ACHN (cell line): ENCODE data around the gene DDX10.
"Not testable (repeated sequence)": the region's sequence is repeated elsewhere in the genome, so short reads cannot be mapped to it uniquely, and the experiment has no call there.

Experiments used
- DNase-seq: peaks from one replicate; pipeline ENCODE4 v3.0.0-alpha.2; 2015
- in situ Hi-C: cut with HindIII; loops from 2 replicates; pipeline ENCODE4 v1.10.0; 2017; ENCODE audit warnings: low sequenced_read_pairs, low pct_ligation_motif_present, low pct_unique_long_range_greater_than_20kb

Gene DDX10

DNA sequence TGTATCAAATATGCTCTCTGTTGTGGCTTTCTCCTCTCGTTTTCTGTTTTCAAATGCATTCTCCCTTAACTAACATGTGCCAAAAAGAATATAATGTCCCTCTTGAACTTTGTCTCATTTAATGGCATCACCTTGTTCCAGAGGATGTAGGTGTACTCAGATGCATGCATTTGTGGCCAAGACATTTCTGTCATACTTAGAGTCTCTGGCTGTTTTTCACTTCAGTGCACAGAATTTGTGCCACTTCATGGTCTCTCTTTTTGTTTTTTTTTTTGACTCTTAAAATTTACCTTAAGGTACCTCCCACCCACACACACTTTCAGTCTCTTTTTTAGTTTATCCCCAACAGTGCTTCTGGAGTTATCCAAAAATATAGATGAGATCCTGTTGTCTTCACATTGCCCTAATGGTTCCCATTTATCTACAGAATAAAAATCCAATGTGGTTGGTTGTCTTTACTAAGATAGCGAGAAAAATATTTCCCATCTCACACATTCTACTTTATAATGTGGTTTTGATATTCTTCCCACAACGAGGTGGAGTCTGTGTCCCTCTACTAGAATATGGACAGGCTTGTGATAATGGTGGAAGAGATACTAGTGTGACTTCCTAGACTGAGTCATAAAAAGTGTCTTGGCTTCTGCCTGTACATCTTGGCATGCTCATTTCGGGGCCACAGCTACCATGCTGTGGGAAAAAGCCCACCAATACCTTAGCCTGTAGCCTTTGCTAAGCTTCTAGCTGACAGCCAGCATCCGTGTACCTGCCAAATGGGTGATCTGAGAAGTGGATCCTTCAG is 125.8 kb downstream of the DDX10 start:
- DNase-seq = no peak

DNA sequence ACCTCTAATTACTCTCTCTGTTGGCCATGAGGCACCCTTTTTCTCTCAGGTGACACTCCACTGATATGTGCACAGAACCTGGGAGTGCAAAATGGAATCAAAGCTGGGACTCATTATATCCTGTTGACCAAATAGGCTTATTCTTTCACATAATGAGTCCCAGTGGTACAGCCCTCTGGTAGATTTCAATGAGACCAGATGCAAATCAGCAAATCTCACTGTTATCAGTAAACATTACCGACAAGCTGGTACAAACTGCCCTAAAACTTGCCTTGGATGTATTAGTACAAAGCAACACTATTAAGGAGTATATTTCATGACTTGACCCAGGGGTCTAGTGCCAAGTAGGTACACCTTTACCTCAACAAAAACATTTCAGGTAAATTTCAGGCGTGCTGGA is 128.3 kb downstream of the DDX10 start:
- DNase-seq = no peak
- in situ Hi-C loops = no loop called here

More for the DNA sequence above, 125.8 kb downstream of the DDX10 start:
- in situ Hi-C loops = no loop called here

DNA sequence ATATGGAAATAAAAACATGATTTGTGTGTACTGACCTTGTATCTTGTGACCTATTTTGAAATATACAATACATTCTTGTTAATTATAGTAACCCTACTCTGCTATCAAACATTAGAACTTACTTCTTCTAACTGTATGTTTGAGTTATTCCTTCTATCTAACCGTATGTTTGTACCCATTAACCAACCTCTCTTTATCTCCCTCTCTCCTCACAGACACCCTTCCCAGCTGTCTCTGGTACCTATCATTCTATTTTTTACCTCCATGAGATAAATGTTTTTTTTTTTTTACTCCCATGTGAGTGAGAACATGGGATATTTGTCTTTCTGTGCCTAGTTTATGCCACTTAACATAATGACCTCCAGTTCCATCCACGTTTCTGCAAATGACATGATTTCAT is 128.7 kb downstream of the DDX10 start:
- no peak for DNase-seq
- in situ Hi-C loops = no loop called here

DNA sequence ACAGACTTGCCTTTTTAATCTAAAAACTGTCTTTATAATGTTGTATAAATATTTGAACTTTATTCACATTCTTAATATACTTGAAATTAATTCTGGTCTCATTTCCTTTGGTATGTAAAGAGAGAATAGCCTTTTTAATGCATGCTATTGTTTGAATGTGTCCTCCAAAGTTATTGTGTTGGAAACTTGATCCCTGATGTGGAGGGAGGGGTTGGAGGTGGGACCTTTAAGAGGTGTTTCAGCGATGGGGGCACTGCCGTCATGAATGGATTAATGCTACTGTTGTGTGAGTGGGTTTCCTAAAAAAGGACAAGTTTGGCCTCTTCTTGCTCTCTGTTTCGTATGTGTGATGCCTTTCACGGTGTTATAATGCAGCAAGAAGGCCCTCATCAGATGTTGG is 131.7 kb downstream of the DDX10 start:
- in situ Hi-C loops = no loop called here
- DNase-seq = no peak

DNA sequence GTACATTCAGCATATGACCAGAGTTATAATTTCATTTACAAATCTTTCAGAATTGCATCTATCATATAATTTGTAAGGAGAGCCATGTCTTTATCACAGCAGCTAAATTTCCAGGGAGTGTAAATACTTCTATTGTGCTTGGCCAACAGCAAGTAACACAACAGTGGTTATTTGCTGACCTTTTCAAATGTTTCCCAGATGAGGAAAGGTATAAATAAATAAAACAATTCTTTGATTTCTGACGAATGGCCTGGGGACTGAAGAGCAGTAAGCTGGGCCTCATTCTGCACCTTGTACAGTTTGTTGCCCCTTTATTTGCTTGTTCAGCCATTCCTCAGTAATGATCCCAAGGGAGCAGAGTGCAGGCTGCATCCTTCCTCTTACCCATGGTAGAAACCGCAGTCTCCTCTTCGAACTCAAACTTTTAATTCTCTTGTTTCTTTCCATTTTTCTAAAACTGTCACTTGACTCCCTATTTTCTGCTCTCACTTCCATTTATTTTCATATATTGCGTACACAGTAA is 132.8 kb downstream of the DDX10 start:
- in situ Hi-C loops = no loop called here

DNA sequence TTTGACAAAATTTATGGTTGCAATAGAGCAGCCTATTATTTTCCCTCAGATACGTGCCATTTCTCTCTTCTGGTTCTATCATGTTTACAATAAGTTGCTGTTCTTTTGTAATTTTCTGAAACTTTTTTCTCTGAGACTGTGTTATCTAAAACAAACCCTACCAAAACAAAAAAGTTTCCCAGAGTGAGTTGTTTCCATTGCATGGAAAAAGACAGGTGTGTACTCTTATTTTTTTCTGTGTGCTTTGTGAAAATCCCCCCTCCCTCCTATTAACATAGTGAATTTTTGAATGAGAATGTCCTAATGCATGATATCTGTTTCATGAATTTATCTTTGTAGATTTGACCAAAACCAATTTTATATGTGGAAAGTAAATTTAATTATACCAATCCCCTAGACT is 137.6 kb downstream of the DDX10 start:
- in situ Hi-C loops = no loop called here
- no peak for DNase-seq

More for the DNA sequence above, 132.8 kb downstream of the DDX10 start:
- no peak for DNase-seq

DNA sequence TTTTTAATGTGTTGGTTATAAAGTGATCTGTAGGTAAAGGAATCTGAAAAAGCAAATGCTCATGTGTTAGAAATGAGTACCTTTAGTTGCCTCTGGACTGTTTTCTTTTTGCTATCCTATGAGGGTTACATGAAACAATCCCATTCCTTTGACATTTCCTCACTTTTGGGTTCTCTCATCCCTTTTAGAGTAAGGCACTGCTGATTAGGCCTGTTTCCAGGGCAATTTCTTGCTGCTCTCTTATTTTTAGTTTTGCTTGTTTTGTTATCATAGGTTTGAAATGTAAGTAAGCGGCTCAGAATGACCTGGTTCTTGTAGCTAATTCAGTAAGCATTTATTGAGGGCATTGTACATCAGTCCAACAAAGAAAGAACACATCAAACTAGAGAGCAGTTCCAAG is 138.9 kb downstream of the DDX10 start:
- DNase-seq = no peak
- in situ Hi-C loops = no loop called here

DNA sequence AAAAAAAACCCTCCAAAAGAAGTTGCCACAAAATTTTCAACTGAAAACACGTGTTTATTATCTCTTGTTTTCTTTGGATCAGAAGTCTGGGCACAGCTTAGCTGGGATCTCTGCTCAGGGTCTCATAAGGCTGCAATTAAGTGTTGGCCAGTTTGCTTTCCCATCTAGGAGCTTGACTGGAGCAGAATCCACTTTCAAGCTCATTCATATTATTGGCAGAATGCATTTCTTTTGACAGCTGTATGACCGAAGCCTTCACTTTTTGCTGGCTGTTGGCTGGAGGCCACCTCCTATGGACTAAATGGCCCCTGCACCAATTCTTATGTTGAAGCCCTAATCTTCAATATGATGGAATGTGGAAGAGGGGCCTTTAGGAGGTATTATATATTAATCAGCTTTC is 139.6 kb downstream of the DDX10 start:
- in situ Hi-C loops = no loop called here
- no peak for DNase-seq

DNA sequence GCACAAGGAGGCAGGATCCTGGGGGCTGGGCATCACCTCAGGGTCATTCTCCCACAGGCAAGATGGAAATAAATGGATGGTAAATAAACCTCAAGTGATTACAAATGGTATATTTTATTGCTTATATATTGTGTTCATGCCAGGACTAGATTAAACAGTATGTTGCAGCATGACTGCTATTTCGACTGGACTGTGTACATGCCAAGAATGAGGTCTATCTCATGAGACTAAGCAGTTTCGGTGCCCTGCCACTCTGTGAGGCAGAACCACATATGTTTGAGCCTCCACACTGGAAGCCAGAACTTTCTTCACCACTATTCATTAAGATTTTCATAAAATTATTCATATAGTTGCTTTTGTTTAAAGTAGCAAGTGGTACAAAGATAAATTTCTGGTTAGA is 140.2 kb downstream of the DDX10 start:
- in situ Hi-C loops = no loop called here
- DNase-seq = no peak

DNA sequence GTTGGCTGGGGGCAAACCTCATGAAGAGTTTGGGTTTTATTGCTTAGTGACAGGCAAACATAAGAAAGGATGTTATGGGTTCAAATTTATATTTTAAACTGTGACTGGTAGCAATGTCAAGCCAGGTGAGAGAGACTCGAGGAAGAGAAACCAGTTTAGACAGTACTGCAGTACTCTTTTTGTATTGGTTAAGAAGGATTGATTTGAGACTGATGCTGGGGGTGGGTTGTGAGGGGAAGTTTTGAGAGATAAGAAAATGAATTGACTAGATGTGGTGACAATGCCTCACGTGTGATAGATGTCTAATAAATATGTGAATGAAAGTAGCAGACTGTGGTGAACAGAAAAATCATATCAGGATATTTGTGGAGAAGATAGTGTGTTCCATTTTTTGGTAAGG is 142.4 kb downstream of the DDX10 start:
- in situ Hi-C loops = no loop called here
- no peak for DNase-seq

DNA sequence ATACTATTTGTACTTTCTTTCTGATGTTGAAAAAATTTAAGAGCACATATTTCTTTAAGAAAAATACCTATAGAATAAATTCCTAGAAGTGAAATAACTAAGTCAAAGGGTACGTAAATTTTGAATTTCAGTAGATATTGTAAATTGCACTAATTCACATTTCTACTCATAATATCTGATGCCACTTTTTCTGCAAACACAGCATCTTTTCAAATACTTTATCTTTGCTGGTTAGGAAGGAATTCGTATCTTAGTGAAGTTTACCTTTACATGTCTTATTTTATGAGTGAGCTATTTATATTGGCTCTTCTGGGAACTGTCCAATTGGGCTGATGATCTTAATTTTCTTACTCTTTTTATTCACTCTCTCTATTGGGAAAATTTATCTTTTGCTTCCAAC is 148.2 kb downstream of the DDX10 start:
- no peak for DNase-seq
- in situ Hi-C loops = no loop called here

DNA sequence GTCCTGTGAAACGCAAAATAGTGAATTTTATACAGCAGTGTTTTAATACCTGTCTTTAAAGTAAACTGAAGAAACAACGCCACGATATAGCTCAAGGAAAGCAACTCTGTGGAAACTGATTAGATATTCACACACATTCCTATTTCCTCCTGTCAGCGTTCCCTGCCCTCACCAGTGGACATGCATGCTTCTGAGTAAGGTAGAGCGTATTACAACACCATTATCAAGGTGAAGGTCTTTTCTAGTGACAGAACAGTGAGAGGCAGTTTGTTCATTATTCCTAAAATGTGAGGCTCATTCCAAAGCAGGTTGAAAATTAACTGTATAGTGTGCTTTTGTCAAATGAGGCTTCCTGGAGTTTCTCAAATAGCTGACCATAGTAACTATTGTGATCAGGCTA is 153.1 kb downstream of the DDX10 start:
- no peak for DNase-seq
- in situ Hi-C loops = no loop called here

DNA sequence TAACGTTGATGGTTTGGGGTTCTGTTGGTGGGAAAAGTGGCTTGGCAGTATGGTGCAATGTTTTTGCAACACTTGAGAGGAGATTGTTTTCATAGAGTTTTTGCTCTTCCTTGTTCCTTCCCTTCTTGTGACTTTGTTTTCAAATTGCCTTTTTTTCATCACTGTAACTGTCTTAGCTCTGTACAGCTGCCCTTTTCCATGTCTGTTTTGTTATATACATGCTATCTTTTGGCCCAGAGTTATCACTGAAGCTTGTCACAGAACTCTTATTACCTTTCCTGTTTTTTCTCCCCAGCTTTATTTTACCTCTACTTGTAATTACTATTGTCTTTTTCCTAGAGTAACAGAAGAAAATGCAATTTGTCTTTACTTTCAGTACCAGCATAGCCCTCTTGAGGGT is 154.1 kb downstream of the DDX10 start:
- in situ Hi-C loops = no loop called here
- DNase-seq = no peak

DNA sequence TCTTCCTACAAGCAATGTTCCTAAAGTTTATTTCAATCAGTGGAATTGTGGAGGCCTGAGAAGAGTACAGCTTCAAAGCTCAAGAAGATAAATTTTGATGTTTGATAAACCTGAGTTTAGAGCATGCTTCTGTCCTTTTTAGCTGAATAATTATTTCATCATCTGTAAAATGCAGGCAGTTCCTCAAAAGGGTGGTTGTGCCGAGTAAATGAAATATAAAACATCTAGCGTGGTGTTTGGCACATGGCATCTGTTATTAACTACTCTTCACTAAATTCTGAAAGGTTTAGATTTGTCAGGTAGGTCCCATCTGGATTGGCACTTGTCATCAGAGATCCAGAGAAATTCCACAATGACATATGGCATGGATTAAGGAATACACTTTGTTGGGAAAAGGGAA is 155.1 kb downstream of the DDX10 start:
- in situ Hi-C loops = no loop called here
- no peak for DNase-seq

DNA sequence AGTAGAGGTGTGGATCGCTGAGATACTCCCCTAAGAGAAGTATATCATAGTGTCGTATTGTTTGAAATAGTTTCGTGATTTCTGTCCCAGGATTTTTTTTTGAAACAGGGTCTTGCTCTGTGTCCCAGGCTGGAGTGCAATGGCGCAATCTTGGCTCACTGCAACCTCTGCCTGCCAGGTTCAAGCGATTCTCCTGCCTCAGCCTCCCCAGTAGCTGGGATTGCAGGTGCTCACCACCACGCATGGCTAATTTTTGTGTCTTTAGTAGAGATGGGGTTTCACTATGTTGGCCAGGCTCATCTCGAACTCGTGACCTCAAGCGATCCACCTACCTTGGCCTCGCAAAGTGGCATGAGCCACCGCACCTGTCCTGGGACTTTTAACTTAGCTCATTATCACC is 159.1 kb downstream of the DDX10 start:
- DNase-seq, in situ Hi-C loops: not testable (repeated sequence)

DNA sequence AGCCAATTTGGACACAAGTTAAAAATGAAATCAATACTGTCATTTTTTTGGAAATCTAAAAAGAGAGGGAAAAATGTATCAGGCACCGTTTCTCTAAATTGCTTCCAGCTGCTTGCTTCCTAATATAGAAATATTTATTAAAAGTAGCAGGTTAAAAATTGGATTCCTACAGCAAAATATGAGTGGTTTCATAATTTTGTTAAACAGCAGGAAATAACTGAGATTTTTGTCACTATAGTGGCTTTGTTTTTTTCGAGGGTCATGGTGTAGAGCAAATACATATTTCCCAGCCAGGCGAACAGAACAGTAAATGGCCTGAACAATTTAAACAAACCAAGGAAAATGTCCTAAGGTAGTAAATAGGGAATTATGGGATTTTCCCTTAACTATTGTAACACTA is 159.7 kb downstream of the DDX10 start:
- DNase-seq = no peak
- in situ Hi-C loops = no loop called here

DNA sequence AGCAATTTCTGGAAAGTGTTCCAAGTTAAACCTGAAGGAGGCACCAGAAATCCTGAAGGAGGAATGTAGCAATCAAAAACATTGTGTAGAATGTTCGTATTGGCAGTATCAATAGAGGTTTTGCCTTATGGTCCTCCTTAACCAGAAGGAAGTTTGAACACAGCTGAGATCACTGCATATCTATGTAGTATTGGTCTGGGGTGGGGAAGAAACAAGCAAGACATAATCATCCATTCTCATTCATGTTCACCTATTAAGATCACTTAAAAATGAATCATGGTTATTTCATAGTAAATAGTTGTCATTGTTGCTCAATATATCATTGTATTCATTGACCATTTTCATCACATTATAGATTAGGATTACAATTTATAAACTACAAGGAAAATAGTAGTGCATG is 160.5 kb downstream of the DDX10 start:
- DNase-seq = no peak
- in situ Hi-C loops = no loop called here

DNA sequence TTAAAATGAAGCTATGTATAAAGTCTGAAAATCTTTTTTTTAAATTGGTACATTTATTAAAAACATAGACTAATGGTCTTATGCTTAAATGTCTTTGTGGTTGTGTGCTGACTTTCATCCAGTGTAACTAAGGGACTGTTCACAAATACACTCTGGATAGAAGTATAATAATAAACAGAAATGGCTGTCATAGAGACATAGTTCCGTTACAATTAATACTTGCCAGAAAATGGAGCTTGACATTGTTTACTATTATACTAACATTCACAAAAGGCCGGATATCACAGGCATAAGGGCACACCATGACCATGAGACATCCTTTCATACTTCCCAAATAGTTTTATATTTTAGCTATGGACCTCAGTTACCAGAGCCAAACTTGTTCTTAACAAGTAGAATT is 161.3 kb downstream of the DDX10 start:
- no peak for DNase-seq
- in situ Hi-C loops = no loop called here

DNA sequence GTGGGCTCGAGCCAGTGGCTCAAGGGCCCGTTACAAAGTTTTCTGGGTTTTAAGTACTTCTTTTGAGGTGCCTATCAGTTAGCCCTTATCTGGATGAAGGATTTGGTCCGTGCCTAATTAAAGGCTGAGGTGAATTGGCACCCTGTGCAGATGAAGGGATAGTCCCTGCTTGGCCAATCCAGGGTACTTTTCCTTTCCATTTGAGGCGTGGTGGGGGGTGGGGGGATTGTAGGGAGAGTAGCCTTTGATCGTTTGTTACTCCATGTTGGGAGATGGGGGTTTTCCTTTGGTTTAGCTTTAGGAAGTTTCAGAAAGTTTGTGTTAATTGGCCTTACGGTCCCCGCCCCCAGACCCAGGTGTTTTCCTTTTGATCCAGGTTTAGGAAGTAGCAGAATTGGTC is 170.8 kb downstream of the DDX10 start:
- in situ Hi-C loops = no loop called here
- no peak for DNase-seq

DNA sequence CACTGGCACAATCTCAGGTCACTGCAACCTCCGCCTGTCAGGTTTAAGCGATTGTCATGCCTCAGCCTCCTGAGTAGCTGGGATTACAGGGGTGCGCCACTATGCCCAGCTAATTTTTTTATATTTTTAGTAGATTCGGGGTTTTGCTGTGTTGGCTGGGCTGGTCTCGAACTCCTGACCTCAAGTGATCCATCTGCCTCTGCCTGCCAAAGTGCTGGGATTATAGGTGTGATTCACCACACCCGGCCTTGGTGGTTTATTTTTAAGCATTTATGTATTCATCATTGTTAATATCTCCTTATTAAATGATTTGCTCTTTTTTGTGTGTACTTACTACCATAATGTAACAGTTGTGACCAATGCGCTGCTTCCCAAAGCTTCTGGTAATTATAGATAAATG is 171.7 kb downstream of the DDX10 start:
- in situ Hi-C loops = no loop called here
- DNase-seq = no peak
